K562 (cell line): ENCODE results near the gene DAZAP1. TPM values are rescaled to one million over a fixed set of nuclear protein-coding genes. Genes with fewer than 3 reads are reported as not detected.

Experiments used
- ELF2 ChIP-seq: fragments of 250-450 bp; sonication (Bioruptor Pico); IDR thresholded peaks from 2 replicates; pipeline ENCODE4 v1.5.0; 2021; ENCODE audit warnings: mild to moderate bottlenecking
- HDAC2 ChIP-seq: fragments of 450-650 bp; IDR thresholded peaks from 2 replicates; pipeline ENCODE4 v1.6.1; 2016; ENCODE audit warnings: mild to moderate bottlenecking
- HEY1 ChIP-seq: fragments of 250-450 bp; sonication (Bioruptor Pico); IDR thresholded peaks from 2 replicates; pipeline ENCODE4 v1.5.0; 2020; ENCODE audit warnings: mild to moderate bottlenecking, moderate library complexity, borderline replicate concordance
- HMBOX1 ChIP-seq: sonication (generic); IDR thresholded peaks from 2 replicates; pipeline ENCODE4 v1.6.1; 2016
- HNRNPK ChIP-seq: fragments of 200-400 bp; formaldehyde crosslinking; IDR thresholded peaks from one replicate; pipeline ENCODE4 v1.6.1; 2018; ENCODE audit warnings: mild to moderate bottlenecking, low read depth, low read length; ENCODE audit not compliant: poor library complexity, severe bottlenecking
- LARP7 ChIP-seq: fragments of 450-650 bp; IDR thresholded peaks from 2 replicates; pipeline ENCODE4 v1.6.1; 2016
- MTA3 ChIP-seq: fragments of 450-650 bp; formaldehyde crosslinking; IDR thresholded peaks from 2 replicates; pipeline ENCODE4 v1.6.1; 2017; ENCODE audit warnings: mild to moderate bottlenecking, borderline replicate concordance
- NR1H2 ChIP-seq: sonication (generic); formaldehyde crosslinking; IDR thresholded peaks from 2 replicates; pipeline ENCODE4 v1.4.0; 2020; ENCODE audit warnings: mild to moderate bottlenecking, missing genetic modification reagents
- RCOR1 ChIP-seq, 2 experiments: IDR thresholded peaks; 2 replicates each; pipeline ENCODE4 v1.6.1; 2012; ENCODE audit warnings: low read depth in 2 of 2, low read length in 2 of 2, borderline replicate concordance in 1 of 2, improper control_type of control experiment in 1 of 2
- SMAD1 ChIP-seq: fragments of 150-350 bp; IDR thresholded peaks from 2 replicates; pipeline ENCODE4 v1.6.1; 2014; ENCODE audit warnings: low read length, low read depth; ENCODE audit not compliant: partially characterized antibody
- USF2 ChIP-seq: sonication (generic); formaldehyde crosslinking; IDR thresholded peaks from 2 replicates; pipeline ENCODE4 v1.5.0; 2020; ENCODE audit warnings: missing genetic modification reagents
- ZNF184 ChIP-seq: sonication (generic); formaldehyde crosslinking; IDR thresholded peaks from 2 replicates; pipeline ENCODE4 v1.5.0; 2020; ENCODE audit warnings: missing genetic modification reagents
- ZNF232 ChIP-seq: sonication (generic); formaldehyde crosslinking; IDR thresholded peaks from 2 replicates; pipeline ENCODE4 v1.8.0; 2022; ENCODE audit warnings: mild to moderate bottlenecking, missing genetic modification reagents
- ZNF717 ChIP-seq: fragments of 250-450 bp; sonication (Bioruptor Pico); IDR thresholded peaks from 2 replicates; pipeline ENCODE4 v1.5.0; 2021
- ZNF75A ChIP-seq: fragments of 450-650 bp; formaldehyde crosslinking; IDR thresholded peaks from 2 replicates; pipeline ENCODE4 v1.4.0; 2020; ENCODE audit warnings: mild to moderate bottlenecking
- polyA plus RNA-seq, 8 experiments: library from polyadenylated mRNA; depleted of rRNA in 4 of 8; stranded (reverse) in 5 of 8; unstranded in 3 of 8; fragments of >200 nt; fragmentation: Nextera tagmentation in 2 of 8; fragmentation: Illumina TruSeq in 1 of 8; extraction: Ambion mirVana in 2 of 8; extraction: Trizol in 1 of 8; gene quantifications; 2 replicates each; pipeline versions ENCODE4 v1.2.1 to v1.2.3, GENCODE V29; 2011 to 2014; ENCODE audit warnings: inconsistent platforms in 1 of 8, missing spikeins in 1 of 8
- total RNA-seq, 7 experiments: library from RNA; depleted of rRNA in 6 of 7; stranded (reverse); fragments of >200 nt in 6 of 7; fragmentation: Illumina TruSeq in 2 of 7; extraction: Trizol in 2 of 7; gene quantifications; 2 replicates each; pipeline versions ENCODE4 v1.2.1 to v1.2.3, GENCODE V29; 2011 to 2021; ENCODE audit warnings: low replicate concordance in 1 of 7
- TF ChIP-seq, protein P1 (sequence below): sonication (generic); formaldehyde crosslinking; IDR thresholded peaks from 2 replicates; pipeline ENCODE4 v1.8.1; 2023; ENCODE audit warnings: mild to moderate bottlenecking, missing genetic modification reagents
- TF ChIP-seq, protein P2 (sequence below), 2 experiments: fragments of 450-650 bp; IDR thresholded peaks; 2 replicates each; pipeline ENCODE4 v1.6.1; 2016
- TF ChIP-seq, protein P3 (sequence below): sonication (generic); formaldehyde crosslinking; IDR thresholded peaks from 2 replicates; pipeline ENCODE4 v1.8.0; 2022; ENCODE audit warnings: mild to moderate bottlenecking, missing genetic modification reagents

The DAZAP1 gene
- total and polyA plus RNA-seq, 9 of the 15 experiments (the other 6 are each of a cell fraction or from before 2014, with no cell fraction given): 10.8 to 289 (median 142) TPM

- TF ChIP-seq, protein P1, sequence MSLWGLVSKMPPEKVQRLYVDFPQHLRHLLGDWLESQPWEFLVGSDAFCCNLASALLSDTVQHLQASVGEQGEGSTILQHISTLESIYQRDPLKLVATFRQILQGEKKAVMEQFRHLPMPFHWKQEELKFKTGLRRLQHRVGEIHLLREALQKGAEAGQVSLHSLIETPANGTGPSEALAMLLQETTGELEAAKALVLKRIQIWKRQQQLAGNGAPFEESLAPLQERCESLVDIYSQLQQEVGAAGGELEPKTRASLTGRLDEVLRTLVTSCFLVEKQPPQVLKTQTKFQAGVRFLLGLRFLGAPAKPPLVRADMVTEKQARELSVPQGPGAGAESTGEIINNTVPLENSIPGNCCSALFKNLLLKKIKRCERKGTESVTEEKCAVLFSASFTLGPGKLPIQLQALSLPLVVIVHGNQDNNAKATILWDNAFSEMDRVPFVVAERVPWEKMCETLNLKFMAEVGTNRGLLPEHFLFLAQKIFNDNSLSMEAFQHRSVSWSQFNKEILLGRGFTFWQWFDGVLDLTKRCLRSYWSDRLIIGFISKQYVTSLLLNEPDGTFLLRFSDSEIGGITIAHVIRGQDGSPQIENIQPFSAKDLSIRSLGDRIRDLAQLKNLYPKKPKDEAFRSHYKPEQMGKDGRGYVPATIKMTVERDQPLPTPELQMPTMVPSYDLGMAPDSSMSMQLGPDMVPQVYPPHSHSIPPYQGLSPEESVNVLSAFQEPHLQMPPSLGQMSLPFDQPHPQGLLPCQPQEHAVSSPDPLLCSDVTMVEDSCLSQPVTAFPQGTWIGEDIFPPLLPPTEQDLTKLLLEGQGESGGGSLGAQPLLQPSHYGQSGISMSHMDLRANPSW: 0 out of 2 replicates have a peak, but pooled peaks have one; percentile 79
- TF ChIP-seq, protein P2, sequence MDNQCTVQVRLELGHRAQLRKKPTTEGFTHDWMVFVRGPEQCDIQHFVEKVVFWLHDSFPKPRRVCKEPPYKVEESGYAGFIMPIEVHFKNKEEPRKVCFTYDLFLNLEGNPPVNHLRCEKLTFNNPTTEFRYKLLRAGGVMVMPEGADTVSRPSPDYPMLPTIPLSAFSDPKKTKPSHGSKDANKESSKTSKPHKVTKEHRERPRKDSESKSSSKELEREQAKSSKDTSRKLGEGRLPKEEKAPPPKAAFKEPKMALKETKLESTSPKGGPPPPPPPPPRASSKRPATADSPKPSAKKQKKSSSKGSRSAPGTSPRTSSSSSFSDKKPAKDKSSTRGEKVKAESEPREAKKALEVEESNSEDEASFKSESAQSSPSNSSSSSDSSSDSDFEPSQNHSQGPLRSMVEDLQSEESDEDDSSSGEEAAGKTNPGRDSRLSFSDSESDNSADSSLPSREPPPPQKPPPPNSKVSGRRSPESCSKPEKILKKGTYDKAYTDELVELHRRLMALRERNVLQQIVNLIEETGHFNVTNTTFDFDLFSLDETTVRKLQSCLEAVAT (IDR thresholded peaks at IDR 0.05): no peak
- TF ChIP-seq HDAC2: peak; percentile 75; the same call in 1 of the 2 replicates
- no peak for TF ChIP-seq HMBOX1
- TF ChIP-seq ZNF184: no peak
- TF ChIP-seq, protein P3, sequence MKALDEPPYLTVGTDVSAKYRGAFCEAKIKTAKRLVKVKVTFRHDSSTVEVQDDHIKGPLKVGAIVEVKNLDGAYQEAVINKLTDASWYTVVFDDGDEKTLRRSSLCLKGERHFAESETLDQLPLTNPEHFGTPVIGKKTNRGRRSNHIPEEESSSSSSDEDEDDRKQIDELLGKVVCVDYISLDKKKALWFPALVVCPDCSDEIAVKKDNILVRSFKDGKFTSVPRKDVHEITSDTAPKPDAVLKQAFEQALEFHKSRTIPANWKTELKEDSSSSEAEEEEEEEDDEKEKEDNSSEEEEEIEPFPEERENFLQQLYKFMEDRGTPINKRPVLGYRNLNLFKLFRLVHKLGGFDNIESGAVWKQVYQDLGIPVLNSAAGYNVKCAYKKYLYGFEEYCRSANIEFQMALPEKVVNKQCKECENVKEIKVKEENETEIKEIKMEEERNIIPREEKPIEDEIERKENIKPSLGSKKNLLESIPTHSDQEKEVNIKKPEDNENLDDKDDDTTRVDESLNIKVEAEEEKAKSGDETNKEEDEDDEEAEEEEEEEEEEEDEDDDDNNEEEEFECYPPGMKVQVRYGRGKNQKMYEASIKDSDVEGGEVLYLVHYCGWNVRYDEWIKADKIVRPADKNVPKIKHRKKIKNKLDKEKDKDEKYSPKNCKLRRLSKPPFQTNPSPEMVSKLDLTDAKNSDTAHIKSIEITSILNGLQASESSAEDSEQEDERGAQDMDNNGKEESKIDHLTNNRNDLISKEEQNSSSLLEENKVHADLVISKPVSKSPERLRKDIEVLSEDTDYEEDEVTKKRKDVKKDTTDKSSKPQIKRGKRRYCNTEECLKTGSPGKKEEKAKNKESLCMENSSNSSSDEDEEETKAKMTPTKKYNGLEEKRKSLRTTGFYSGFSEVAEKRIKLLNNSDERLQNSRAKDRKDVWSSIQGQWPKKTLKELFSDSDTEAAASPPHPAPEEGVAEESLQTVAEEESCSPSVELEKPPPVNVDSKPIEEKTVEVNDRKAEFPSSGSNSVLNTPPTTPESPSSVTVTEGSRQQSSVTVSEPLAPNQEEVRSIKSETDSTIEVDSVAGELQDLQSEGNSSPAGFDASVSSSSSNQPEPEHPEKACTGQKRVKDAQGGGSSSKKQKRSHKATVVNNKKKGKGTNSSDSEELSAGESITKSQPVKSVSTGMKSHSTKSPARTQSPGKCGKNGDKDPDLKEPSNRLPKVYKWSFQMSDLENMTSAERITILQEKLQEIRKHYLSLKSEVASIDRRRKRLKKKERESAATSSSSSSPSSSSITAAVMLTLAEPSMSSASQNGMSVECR (CRISPR knock-in tag): peak; percentile 93
- TF ChIP-seq ZNF717 (CRISPR knock-in tag): no peak
- no peak for TF ChIP-seq HNRNPK
- TF ChIP-seq RCOR1 (IDR thresholded peaks at IDR 0.05; ENCODE audit: borderline replicate concordance in 1 of 2, low read depth in 2 of 2, low read length in 2 of 2): peak in 1 of 2 experiments; percentile 77; a peak in 2 of 4 replicates
- TF ChIP-seq SMAD1: no peak
- TF ChIP-seq ZNF75A: no peak
- TF ChIP-seq ZNF232: no peak
- no peak; the same call in 1 of the 2 replicates for TF ChIP-seq NR1H2 (CRISPR knock-in tag)
- TF ChIP-seq ELF2 (CRISPR knock-in tag): peak; percentile 95
- peak; percentile 92 for TF ChIP-seq MTA3
- peak; percentile 96 for TF ChIP-seq USF2 (CRISPR knock-in tag)
- TF ChIP-seq LARP7: no peak
- no peak for TF ChIP-seq HEY1
Observed at GRCh38 chr19:1478934-1479707, 71.7 kb downstream of the DAZAP1 start, which contains the start of gene C19orf25 (continued).
